ENCODE measurements around the gene DGKB. TPM values are rescaled to one million over a fixed set of nuclear protein-coding genes. Genes with fewer than 3 reads are reported as not detected.

Gene DGKB
- total and polyA plus RNA-seq, 2 of the 8 experiments (the other 6 are each of a cell fraction or from before 2014, with no cell fraction given), result 1.9 to 2.6 TPM

- TF ChIP-seq FOSL1 (IDR thresholded peaks at IDR 0.05; ENCODE audit: insufficient read depth, low read depth, low read length), result no peak
These were observed 453.3 kb downstream of the DGKB start (continued) for GRCh38 chr7:14449291-14449690.

Data from H1 (cell line).